GM12892 (cell line): ENCODE results near the gene ASH1L.

ENCODE experiments used
- POLR2AphosphoS5 ChIP-seq: IDR thresholded peaks from 2 replicates; pipeline ENCODE4 v1.6.1; 2011; ENCODE audit warnings: low read depth, low read length, control low read depth
- TAF1 ChIP-seq: IDR thresholded peaks from 2 replicates; pipeline ENCODE4 v1.6.1; 2011; ENCODE audit warnings: low read depth, mild to moderate bottlenecking, control low read depth, low read length, borderline replicate concordance

- TF ChIP-seq TAF1, result no peak
- TF ChIP-seq POLR2AphosphoS5, result no peak
Measured at GRCh38 chr1:155319536-155319935, 243.1 kb downstream of the ASH1L start.
